Superior temporal gyrus (tissue), 1 donor: ENCODE measurements around the gene EIF4G3.
"Not testable (repeated sequence)": the region's sequence is repeated elsewhere in the genome, so short reads cannot be mapped to it uniquely, and the experiment has no call there.

Experiments used
- DNase-seq: peaks from one replicate; pipeline ENCODE4 v3.0.0-alpha.2; 2016; ENCODE audit errors: extremely low spot score

EIF4G3 gene

DNA sequence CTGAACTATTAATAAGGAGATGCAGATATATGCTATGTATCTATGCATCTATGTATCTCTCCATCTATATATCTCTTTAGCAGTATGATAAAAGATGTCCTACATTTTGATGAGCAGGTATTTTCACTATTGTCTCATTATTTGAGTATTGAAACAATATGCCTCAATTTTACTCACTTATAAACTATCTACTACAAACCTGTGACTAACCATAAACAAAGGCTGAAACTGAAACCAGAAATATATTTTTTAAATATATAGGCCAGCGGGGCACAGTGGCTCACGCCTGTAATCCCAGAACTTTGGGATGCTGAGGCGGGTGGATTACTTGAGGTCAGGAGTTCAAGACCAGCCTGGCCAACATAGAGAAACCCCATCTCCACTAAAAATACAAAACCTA lies 22.0 kb downstream of the EIF4G3 start:
- DNase-seq = no peak

DNA sequence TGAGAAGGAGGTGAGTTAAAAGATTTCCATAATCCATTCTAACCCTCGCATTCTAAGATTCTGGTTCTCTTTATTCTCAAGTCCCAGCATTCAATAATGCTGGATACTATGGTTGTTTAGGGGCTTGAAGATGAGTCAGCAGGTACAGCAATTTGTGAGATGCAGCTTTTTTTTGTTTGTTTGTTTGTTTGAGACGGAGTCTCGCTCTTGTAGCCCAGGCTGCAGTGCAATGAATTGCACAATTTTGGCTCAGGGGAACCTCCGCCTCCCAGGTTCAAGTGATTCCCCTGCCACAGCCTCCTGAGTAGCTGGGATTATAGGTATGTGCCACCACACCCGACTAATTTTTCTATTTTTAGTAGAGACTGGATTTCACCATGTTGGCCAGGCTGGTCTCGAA lies 23.3 kb downstream of the EIF4G3 start:
- no peak for DNase-seq

DNA sequence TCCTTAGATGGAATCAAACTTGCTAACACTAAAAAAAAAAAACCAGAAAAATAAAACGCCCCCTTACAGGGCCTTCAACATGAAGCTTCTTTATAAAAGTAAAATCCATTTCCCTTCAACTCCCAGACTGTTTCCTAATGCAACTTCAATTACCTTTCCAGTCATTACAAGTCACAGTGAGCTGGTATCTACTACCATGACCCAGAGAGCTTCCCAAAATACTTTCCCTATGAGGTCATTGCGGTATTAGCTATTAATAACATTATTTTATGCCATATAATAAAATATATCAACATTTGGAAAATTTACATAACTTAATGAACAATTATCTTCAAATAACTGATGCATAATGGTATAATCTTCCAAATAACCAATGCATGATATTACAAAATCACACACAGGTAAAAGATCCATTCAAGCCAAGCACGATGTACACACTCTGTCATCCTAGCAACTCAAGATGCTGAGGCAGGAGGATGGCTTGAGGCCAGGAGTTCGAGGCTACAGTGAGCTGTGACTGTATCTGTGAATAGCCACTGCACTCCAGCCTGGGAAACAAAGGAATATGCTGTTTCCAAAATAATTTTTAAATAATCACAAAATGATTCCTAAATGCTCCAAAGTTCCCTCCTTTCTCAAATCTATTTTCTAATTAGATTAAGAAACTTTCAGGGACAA lies 24.1 kb downstream of the EIF4G3 start:
- DNase-seq = no peak

DNA sequence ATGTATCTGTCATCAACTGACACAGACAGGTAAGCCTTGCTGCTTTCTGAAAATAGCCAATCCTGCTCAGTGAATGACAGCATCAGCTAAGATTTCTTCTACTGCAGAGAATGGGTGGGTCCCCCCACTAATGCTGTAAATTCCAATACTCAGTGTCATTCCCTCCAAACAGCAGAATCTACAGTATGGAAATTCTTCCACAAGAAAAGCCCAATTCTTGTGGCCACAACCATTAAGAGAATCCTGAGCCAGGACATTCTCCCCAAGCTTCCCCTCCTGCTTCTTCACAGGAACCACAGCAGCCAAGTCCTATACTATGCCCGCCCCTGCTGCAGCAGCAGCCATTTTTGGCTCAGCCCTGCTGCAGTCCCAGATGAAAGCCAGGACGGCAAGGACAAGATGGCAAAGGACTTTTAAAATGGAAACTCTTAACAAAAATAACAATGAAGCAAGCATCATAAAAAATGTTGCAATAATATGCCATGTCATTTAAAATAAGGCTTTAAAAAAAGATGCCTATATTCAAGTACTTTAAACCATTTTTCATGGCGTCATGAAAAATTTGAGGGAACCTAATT lies 26.8 kb downstream of the EIF4G3 start:
- peak; percentile 79 for DNase-seq

DNA sequence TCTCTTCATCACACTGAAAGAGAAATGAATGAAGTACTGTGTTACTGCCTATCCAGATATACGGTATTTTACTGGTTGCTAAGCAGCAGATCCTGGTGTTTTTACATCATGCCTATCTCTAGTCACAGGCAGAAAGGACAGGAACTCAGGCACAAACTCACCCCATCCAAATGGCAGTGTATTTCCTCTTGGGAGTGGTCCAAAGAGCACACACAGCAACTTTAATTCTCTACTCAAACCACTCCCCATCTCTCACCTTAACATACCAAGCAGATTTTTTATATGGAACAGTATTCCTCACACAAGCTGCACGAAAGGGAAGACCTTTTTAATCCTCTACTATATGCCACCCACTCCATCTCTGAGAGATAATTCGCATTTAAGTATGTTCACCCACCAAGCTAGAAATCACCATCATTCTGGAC lies 27.3 kb downstream of the EIF4G3 start:
- DNase-seq = peak; percentile 82

DNA sequence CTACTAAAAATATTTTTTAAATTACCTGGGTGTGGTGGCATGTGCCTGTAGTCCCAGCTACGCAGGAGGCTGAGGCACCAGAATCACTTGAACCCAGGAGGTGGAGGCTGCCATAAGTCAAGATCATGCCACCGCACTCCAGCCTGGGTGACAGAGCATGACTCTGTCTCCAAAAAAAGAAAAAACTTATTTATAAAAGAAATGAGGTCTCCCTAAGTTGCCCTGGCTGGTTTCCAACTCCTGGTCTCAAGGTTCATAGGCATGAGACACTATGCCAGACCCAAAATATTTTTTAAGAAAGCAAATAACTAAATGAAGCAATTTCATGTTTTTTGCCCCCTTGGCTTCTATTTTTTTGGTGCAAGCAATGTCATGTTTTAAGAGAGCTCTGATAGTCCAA lies 32.9 kb downstream of the EIF4G3 start:
- DNase-seq = no peak

DNA sequence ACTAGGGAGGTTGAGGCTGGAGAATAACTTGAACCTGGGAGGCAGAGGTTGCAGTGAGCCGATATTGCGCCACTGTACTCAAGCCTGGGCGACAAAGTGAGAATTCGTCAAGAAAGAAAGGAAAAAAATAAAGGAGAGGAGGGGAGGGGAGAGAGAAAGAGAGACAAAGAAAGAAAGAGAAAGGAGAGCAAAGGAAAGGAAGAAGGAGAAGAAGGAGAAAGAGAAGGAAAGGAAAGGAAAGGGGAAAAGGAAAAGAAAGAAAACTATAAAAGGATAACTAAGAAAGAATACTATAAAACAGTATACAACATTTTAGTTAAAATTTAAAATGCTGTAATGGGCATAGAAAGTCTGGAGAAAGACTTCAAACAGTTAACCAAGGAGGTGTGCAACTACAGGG lies 33.6 kb downstream of the EIF4G3 start:
- no peak for DNase-seq

DNA sequence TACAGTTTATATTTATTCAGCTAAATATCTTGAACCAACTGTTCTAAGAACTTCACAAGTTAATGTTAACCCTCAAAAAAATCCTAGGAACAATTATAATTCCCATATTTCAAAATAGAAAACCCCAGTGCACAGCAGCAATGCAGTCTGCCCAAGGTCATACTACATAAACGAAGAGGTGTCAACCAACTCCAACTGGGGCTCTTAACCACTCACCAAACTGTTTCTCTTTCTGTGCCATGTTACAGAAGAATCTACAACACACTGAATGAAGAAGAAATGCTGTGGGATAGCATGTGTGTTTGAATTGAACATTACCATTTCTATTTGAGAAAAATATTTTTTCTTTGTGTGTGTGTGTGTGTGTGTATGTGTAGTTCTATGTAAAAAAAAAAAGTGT lies 35.7 kb downstream of the EIF4G3 start:
- DNase-seq = no peak

DNA sequence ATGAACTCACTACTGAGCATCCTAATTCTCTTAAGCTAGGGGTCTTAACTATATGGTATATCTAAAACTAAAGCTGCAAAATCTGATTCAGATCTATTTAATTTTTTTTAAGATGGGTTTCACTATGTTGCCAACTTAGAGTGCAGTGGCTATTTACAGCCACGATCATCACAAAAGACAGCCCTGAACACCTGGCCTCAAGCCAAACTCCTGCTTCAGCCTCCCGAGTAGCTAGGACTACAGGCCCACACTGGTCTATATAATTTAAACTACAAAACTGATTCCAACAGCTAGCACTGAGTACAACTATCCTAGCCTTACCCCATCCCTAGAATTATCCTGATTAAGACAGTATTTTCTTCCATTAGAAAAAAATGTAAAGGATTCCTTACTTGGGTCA lies 37.1 kb downstream of the EIF4G3 start:
- no peak for DNase-seq

DNA sequence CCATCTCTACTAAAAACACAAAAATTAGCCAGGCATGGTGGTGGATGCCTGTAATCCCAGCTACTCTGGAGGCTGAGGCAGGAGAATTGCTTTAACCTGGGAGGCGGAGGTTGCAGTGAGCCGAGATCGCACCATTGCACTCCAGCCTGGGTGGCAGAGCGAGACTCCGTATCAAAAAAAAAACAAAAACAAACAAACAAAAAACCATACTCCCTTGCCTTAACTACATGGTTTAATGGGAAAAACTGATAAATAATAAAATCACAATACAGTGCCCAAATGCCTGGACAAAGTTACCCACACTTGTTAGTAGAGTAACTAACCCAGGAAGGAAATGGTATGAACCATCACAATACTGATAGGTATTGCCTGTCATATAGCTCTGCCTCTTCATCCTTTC lies 40.4 kb downstream of the EIF4G3 start:
- not testable (repeated sequence) for DNase-seq

DNA sequence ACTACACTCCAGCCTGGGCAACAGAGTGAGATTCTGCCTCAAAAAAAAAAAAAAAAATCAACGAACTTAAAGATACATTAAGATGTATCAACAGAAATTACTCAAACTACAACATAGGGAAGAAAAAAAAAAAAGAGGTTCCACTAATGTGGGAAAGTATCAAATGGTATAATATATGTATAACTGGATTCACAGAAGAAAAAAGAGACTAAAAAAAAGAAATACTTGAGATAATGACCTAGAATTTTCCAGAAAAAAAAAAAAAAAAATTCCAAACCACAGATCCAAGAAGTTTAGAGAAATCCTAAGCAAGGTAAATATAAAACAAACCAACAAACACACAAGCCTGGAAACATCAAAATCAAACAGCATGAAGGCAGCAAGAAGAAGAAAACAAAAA lies 45.5 kb downstream of the EIF4G3 start:
- no peak for DNase-seq

DNA sequence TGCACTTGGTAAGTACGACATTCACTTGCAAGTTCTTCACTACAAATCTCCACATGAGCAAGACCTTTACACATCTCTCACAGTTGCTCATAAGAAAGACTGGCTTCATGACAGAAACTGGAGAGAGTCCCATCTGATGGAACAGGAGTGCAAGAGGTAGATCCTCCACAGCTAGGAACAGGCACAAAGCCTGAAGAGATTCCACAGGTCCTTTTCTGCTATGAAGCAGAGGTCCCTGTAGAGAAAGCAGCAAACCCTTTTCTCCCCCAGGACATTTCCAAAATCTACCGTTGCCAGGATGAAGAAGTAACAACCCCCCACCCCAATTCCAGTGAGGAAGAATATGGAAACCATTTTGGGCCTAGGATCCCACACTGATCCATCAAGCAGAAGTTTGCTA lies 47.3 kb downstream of the EIF4G3 start:
- no peak for DNase-seq

DNA sequence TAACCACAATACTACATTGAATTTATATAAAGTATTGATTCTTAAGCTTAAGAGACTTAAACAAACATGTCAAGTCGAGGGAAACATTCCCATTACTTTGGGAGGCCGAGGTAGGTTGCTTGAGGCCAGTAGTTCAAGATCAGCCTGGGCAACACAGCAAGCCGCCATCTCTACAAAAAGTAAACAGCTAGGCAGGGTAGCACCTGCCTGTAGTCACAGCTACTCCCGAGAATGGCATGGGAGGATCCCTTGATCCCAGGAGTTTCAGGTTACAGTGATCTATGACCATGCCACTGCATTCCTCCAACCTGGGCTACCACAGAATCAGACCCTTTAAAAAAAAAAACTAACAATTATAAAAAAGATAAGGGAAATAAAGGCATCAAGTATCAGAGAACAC lies 50.4 kb downstream of the EIF4G3 start:
- DNase-seq = no peak

DNA sequence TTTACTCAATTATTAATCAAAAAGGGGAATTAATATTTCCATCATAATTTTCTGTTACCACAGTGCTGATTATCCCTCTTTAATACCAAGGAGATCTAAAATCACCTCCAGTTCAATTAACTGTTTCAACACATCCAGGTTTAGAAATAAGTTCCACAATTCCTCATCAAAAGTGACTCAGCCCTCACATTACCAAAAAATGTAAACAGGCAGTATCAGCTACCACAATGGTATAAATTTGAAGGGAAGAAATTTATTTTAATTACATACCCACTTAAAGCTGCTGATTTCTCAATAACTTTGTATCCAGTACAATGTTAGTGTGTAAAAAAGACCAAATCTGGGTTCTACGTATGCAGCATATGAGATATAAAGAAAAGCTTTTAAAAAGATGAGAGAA lies 51.9 kb downstream of the EIF4G3 start:
- no peak for DNase-seq

DNA sequence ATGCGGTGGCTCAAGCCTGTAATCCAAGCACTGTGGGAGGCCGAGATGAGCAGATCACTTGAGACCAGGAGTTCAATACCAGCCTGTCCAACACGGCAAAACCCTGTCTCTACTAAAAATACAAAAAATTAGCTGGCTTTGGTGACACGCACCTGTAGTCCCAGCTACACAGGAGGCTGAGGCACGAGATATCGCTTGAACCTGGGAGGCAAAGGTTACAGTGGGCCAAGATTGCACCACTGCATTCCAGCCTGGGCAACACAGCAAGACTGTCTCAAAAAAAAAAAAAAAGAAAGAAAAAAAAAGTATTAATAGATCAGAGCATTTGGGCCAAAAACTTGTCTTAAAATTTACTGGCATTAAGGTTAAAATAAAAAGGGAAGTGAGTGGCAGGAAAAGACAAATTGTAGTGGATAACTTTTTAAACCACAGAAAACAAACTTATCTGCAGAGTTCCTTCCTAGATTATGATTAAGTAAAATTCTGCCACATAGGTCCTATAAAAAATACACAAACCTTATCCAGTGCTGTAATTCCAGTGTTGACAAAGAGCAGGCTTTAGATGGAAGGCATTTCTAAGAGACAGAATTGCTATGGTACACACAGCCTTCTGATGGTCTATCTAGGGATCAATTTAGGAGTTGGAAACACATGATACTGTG lies 53.3 kb downstream of the EIF4G3 start:
- DNase-seq = no peak

DNA sequence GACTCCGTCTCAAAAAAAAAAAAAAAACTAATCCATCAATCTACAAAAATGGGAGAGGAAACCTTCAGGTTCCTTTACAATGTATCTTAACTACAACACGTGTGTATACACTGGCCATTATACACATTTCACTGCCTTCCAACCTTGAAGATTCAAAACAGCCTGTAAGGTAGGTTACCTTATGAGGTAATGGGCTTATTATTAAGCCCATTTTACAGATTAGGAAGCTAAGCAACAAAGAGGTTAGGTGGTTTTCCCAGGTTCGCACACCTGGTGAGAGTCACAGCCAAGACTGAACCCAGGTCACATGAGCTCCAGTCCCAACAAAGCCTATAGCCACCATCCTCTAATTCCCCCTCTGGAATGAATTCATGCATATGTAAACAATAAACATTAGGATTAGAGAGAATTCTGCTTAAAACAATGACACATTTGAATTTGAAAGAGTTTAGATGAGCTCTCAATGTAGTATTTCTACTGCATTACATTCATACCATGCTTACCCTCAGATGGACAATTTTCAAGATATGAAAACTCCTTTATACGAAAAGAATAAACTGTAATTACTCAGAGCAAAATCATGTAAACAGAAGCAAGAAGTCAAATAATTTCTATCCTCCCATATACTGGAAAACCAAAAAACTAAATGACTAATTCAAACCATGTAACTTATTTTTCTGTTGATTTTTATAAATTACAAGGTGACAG lies 54.8 kb downstream of the EIF4G3 start:
- no peak for DNase-seq

DNA sequence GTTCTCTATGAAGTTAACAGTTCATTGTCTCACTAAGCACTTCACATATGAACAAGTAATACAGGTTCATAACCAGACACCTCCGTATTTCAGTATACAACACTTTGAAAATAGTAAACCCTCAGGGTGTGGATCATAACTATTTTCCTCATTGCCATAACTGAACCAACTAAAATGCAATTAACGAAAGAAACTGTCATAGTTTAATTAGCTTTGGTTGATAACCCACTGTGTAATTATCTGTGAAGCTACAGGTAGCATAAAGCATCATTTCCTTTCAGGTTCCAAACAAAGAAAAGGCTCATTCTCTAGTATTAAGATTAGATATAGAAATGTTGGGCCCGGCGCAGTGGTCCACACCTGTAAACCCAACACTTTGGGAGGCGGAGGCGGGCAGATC lies 58.5 kb downstream of the EIF4G3 start:
- DNase-seq = no peak

DNA sequence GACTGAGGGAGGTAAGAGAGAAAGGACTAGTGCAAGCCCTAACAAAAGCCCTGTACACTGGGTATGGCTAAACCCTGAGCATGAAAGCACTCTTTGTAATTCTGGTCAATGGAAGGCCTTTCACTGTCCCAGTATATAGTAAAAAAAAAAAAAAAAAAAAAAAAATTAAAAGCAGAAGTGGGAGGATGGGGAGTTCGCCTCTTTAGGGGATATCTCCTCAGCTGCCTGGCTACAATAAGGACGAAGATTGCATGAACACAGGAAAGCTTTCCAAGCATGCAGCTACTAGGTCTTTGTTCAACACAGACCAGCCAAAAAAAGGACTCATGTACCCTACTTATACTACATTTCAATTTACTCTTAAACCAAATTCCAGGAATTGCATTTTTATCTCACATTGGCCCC lies 59.1 kb downstream of the EIF4G3 start:
- peak; percentile 94 for DNase-seq

DNA sequence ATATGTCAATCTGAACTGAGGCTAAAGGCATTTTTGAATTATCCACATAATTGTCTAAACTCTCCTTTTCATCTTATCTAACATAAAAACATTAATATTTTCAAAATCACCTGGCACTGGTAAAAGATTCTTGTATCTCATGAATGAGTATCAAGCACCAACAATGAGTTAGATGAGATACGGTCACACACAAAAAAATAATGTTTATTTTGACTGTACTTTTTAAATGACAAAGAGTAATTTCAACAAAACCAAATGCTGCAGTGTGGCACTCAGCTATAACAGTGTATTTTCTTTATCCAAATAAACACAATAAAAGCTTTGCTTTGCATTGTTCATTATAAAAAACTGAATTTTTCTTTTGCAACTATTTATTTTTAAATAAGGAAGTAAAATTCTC lies 59.5 kb downstream of the EIF4G3 start:
- no peak for DNase-seq

DNA sequence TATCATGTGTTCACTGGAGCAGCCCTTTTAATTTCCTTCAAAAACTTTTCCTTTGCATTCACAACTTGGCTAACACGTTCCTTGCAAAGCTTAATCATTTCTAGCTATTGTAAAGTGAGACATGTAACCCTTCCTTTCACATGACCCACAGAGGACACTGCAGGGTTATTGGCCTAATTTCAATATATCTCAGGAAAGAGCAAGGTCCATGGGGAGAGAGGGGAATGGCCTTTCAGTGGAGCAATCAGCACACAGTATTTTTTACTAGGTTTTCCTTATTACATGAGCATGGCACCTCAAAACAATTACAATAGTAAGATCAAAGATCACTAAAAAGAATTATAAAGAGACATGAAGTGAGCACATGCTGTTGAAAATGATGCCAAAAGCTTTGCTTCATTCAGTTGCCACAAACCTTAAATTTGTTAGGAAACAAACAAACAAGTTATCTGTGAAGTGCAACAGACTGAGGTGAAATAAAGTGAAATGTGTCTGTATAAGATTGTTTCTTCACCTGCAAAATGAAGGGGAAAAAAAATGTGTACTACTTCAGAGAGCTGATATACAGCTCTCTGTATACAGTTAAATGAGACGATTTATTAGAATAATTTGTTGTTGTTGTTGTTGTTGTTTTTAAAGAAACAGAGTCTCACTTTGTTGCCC lies 61.5 kb downstream of the EIF4G3 start:
- DNase-seq = no peak

DNA sequence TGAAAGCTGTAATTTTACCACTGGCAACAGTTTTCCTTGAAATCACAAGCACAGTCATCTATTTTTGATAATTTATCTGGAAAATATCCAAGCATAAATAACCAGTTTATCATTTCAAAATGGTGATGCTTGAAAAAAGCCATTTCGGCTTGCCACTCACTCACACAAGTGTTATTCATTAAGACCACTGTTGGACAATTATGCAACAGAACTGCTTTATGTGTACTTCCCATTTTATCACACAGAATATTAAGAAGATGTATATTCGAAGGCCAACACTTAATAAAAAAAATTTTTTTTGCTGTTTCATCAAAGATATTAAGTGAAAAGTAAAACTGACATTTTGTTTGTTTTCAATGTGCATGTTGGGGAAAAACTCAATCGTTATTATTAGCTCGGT lies 62.3 kb downstream of the EIF4G3 start:
- DNase-seq = no peak

DNA sequence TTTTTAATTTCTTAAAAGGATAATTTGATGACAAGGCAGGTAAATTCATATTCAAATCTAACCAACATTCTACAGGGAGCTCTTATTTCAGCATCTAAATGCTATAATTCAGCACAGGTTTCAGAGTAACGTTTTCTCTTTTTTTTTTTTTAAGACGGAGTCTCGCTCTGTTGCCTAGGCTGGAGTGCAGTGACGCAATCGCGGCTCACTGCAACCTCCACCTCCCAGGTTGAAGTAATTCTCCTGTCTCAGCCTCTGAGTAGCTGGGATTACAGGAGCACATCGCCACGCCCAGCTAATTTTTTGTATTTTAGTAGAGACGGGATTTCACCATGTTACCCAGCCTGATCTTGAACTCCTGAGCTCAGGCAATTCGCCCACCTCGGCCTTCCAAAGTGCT lies 66.5 kb downstream of the EIF4G3 start:
- DNase-seq = no peak
